HuH-7 (cell line): Measurements from ENCODE around the gene PSMB11.

ENCODE experiments used
- DNase-seq: peaks from one replicate; pipeline ENCODE4 v3.0.0; 2011; ENCODE audit warnings: low spot score

Gene PSMB11

DNA sequence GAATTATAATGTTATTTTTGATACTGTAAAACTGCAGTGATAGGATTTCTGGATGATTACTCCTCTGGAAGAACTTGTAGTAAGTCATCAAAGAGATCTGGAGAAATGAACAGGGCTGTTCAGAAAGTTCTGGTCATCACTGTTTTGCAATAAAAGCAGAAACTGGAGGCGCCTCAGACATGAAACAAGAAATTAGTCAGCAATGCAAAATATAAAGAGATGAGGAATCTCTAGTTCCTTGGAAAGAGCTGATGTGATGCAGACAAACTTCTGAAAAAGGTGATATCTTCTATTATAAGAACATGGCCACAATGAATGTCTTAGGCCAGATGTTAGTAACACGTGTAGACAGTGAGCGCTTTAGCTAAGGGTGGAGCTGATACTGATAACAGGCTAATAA lies 43.4 kb downstream of the PSMB11 start:
- no peak for DNase-seq

DNA sequence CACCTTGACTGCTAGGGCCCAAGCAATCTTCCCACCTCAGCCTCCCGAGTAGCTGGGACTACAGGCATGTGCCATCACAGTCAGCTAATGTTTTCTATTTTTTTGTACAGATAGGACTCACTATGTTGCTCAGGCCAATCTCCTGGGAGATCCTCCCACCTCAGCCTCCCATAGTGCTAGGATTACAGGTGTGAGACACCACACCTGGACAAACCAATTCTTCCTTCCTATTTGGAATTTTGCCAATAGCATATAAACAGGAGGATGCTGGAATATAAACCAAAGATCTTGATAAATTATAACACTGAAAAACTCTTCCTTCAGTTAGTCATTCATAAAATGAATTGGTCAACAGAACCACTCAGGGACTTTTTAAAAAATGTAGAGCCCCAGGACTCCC lies 44.6 kb downstream of the PSMB11 start:
- DNase-seq = no peak

DNA sequence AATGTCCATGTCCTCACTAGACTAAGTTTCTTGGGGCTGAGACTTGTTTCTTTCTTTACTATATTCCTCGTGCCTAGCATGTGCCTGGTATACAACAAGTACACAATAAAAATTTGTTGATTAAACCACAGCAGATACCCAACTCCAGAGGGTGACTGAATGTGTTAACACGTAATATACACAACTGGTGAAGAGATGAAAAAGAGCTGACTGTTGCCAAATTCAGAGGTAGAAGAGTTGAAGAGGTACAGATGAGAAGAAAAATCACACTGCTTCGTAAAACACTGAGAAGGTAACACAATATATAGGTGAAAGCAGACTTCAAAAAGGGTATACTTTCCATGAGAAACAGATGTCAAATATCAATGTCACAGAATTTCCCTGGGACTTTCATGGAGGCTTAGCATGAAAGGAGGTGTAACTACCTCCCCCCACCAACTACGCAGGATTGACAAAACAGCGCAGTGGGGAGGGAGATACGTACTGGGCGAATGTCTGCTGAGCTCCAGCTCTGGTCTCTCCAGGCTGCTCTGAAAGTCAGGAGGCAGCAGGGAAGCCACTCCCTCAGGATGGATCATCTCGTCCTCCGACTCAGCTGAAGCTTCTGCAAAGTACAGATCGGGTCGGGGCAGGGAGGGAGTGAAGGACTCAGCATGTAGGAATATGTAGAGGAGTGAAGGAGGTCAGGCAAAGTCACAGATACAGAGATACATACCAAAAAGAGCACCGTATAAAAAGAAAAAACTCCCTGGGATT lies 47.7 kb downstream of the PSMB11 start:
- no peak for DNase-seq

DNA sequence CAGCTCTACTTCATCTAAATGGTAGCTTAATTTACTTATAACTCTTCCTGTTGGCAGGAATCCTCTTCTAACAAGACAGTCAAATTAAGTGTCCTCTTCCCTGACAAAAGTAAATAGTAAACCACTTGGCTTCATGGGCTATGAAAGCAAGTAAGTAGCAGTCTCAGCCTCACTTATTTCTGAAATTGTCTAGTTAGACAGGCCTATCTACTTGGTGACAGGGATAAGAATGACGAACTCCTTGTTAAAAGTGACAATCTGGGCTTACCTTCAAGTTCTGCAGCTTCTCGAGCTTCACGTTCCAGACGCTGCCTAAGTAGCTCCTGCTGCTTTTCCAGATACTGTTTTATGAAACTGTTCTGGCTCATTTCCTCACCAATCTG lies 48.2 kb downstream of the PSMB11 start:
- no peak for DNase-seq

DNA sequence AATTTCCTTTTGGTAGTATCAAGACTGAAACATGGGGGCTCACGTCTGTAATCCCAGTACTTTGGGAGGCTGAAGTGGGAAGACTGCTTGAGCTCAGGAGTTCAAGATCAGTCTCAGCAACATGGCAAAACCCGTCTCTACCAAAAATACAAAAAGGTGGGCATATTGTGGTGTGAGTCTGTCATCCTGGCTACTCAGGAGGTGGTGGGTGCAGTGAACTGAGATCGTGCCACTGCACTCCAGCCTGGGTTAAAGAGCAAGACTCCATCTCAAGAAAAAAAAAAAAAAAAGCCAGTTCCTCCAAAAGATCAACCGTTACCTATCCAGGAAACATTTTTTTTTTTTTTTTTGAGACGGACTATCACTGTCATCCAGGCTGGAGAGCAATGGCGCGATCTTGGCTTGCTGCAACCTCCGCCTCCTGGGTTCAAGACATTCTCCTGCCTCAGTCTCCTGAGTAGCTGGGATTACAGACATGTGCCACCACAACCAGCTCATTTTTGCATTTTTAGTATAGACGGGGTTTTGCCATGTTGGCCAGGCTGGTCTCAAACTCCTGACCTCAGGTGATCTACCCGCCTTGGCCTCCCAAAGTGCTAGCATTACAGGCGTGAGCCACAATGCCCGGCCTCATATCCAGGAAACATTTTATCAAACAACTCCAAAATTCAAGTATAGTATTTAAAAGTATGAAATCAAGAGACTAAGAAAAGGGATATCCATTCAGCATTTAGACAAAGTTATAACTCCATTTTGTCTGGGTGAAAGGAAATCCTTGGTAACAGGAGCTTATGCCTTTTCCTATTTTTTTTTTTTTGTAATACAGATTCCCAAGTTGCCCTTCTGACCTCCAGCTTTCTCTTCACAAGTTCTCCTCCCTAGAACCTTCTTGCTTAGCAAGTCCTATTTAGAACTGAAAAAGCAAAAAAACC lies 49.5 kb downstream of the PSMB11 start:
- no peak for DNase-seq

DNA sequence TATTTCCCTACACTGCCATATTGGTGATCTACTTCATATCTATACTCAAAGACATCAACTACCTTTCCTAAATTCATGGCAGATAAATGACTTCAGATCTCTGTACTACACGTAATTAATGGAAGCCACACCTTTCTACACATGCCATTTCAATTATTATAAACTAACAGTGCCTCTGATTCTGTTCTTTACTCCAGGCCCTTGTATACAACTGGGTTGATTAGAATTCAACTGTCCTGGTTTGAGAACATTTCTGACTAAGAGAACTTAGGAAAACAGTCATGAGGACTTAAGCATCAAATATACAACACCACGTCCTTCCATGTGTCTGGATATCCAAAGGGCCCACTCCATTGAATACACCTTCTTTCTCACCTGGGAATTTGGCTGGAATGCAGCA lies 51.1 kb downstream of the PSMB11 start:
- DNase-seq = no peak

DNA sequence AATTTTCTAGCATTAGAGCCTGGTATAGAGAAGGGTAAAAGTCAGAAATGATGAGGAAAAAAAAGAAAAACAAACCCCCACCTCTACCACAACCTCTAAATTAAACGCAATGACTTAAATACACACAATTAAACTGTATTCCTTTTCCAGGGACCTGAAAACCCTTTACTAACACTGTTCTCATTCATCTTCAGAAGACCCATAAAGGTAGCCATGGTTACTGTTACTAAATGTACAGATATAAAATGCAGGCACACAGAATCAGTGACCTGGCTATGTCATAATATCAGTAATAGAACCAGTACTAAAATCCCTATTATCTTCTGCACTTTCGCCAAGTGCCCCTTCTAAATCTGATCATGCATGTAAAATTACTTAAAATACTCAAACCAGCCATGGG lies 51.5 kb downstream of the PSMB11 start:
- DNase-seq = no peak
